HG02938 (cell line): ENCODE measurements around the gene GJA9.
"Not testable (repeated sequence)": the region's sequence is repeated elsewhere in the genome, so short reads cannot be mapped to it uniquely, and the experiment has no call there.

Source experiments
- ATAC-seq: cut with Tn5 transposase; IDR thresholded peaks from one replicate; pipeline ENCODE4 v1.9.1; 2021; ENCODE audit warnings: mild to moderate bottlenecking, moderate library complexity; ENCODE audit not compliant: unreplicated experiment

Gene GJA9

GRCh38 chr1:38881487-38881886, at the start of gene GJA9:
TSS of gene GJA9 (minus strand) at chr1:38881587. CDS start at chr1:38876098, 5,489 bp downstream.
- ATAC-seq, result no peak

DNA sequence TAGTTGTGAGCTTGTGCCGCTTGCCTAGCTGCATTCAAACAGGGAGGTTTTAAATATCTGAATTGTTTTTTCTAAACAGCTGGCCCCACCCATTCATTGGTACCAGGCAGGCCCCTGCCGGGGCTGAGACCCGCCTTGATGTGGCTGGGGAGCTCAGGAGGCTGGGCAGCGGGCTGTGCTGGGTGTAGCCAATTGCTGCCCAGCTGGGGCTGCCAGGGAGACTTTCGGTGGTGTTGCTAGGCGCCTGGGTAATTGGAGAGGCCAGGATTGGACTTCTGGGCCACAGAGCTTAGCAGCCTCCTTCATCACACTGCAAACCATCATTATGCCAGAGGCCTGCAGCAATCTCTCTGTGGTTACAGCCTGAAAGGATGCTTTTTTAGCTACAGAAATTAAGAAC, 48.1 kb upstream of the GJA9 start:
- no peak for ATAC-seq

DNA sequence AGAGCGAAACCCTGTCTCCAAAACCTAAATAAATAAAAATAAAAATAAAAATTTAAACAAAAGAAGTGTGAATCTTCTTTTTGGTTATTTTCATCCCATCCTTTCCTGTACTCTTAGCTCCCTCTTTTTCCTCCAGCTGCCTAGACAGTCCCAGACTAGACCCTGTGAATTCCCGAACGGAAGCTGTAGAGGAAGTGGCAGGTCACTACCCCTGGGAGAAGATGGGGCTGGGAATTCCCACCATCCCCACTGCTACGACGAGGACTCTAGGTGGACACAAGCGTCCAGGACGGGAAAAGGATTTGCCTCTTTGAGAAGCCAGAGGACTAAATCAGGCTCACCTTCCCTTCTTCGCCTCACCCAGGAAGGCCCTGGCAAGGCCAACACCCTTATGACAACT, 47.7 kb upstream of the GJA9 start:
- no peak for ATAC-seq

- ATAC-seq, result no peak
Observed at GRCh38 chr1:38926091-38926490, 44.7 kb upstream of the GJA9 start.

GRCh38 chr1:38925391-38925790, 44.0 kb upstream of the GJA9 start:
- no peak for ATAC-seq

GRCh38 chr1:38923607-38924006, 42.2 kb upstream of the GJA9 start:
- no peak for ATAC-seq

GRCh38 chr1:38919130-38919529, 37.7 kb upstream of the GJA9 start:
- ATAC-seq, result no peak

DNA sequence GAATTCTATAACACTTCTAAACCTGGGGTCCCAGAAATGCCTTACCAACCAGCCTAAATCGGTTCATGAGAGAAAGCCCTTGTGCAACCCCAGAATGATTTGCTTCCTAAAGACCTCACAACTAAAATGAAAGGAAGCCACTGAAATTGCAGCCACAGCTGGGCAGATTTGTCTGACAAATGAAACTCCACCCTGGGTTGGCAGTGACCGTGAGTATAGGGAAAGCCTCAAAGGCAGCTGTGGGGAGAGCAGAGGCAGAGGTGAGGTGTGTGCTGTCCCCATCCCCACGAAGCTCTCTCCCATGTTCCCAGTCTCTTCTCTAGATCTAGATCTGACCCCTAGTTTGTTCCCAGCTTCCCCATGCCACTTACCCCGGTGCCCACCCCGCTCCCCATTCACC, 37.2 kb upstream of the GJA9 start:
- ATAC-seq, result no peak

- no peak for ATAC-seq
Observed at GRCh38 chr1:38917772-38918171, 36.4 kb upstream of the GJA9 start.

GRCh38 chr1:38917337-38917736, 36.0 kb upstream of the GJA9 start:
- ATAC-seq, result no peak

DNA sequence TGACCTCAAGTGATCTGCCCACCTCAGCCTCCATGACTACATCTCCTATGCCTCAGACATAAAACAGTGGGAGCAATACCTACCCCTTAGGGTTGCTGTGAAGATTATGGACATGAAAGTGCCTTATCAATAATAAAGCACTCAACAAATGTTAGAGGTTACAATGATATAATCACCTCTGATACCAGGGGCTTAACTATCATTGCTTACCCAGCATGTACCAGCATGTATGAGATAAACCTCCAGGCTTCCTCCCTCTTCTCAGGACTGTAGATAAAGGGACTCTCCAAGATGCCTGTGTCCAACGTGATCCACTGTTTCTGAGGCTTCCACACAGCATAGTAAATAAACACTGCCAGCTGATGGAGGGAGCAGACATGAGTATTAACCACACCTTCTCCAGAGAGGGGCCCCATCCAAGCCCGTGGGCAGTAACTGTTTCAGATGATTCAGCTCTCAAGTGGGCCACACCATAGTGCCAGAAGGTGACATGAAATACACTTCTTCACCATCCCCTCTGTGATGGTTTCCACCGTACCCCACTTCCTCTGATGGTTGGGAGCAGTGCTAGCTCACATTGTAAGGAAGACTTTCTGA, 34.1 kb upstream of the GJA9 start:
- ATAC-seq, result no peak

- ATAC-seq, result not testable (repeated sequence)
Observed at GRCh38 chr1:38914908-38915307, 33.5 kb upstream of the GJA9 start.

DNA sequence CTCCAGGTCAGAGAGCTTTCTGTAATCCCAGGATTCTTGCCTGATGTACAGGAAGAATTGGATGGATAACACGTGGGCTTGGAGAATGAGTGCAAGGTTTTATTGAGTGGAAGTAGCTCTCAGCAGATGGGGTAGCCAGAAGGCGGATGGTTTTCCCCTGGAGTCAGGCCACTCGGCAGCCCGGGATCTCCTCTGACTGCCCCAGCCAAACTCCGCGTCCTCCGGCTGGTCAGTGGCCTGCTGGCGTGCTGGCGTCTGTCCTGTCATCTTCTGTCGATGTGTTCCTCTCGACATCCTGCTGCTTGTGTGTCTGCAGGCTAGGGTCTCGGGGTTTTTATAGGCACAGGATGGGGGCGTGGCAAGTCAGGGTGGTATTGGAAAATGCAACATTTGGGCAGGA, 27.4 kb upstream of the GJA9 start:
- ATAC-seq, result no peak

- no peak for ATAC-seq
Observed at GRCh38 chr1:38905985-38906384, 24.6 kb upstream of the GJA9 start.

GRCh38 chr1:38899560-38899959, 18.2 kb upstream of the GJA9 start:
- no peak for ATAC-seq

DNA sequence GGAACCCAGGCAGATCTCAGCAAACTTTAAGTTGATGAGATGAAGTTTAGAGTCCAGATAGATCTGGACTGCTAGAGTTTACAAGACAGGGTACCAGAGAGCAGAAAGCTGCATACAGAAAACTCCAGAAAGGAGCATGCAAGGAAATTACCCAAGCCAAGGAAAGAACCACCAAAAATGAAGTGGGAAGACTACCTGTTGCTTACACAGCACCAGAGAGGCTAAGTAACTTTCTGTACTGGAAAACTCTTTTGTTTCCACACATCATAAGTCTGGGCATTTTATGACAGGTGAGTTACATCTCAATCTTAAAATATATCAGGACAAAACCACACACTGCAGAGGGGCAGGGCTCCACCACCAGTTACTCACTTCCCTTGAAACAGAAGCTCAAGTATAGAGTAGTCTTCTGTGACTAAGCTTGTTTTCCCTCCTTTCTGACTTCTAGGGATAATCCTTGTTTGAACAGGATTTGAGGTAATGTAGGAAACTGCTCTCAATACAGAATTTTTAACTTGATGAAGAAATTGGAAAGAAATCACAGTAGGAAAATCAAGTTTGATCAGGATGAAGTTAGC, 17.4 kb upstream of the GJA9 start:
- no peak for ATAC-seq

DNA sequence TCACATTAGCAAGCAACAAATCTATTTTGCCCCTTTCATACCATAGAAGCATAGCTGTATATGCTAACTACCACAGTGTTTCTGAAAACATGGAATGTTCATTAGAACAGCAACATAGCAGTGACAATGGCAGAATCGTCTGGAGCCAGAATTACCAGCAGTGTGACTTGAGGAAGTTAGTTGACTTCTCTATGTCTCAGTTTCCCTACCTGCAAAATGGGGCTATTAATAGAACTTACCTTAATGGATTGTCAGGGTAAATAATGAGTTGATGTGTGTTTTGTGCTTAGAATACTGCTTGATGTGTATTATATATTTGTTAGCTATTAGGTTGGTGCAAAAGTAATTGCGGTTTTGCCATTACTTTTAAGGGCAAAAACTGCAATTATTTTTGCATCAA, 14.8 kb upstream of the GJA9 start:
- no peak for ATAC-seq

GRCh38 chr1:38892976-38893375, 11.6 kb upstream of the GJA9 start:
- ATAC-seq, result no peak

DNA sequence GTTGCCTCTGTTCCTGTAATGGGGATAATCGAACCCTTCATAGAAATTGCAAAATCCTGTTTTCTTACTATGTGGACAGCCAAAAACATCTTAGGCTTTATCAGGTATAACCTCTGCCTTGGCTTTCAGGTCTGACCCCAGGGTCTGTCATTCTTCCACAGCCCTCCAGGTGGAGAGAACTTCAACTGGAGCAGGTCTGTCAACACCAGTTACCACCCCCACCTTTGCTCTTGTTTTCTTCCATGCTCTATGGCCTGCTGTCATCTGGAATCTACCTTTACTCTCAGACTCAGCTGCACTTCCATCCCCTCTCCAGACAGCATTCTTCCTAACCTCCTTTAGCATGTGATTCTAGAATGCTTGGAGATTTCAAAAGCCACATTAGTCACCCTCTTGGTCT, 10.4 kb upstream of the GJA9 start:
- no peak for ATAC-seq

- ATAC-seq, result no peak
Observed at GRCh38 chr1:38889589-38889988, 8.2 kb upstream of the GJA9 start.

GRCh38 chr1:38888423-38889333, 7.3 kb upstream of the GJA9 start:
- ATAC-seq, result no peak

- ATAC-seq, result no peak
Observed at GRCh38 chr1:38885092-38885491, 3.7 kb upstream of the GJA9 start.
